ENCODE data around the gene ACOXL.

Gene ACOXL

DNA sequence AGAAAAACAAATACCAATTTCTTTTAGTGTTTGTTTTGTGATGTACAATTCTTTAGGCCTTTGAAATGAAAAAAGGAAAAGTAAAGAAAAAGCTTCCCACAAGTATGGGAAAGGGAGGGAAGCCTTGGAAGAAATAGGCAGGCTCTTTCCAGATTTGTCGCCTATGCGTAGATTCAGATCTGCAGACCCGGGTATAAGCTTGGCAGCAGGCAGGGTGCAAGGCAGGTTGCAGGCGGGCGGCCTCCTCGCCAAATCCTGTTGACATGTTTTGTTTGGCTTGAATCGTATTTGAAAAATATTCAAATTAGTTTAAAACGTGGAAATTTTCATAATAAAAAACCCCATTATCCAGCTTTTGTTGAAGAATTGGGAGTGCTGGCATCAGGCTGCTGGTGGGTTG, 104.3 kb downstream of the ACOXL start:
- Histone ChIP-seq H3K4me3 (ENCODE audit: low read depth, low read length) (no peak overlapping the region), H3K36me3 (no peaks in the 10 kb centered on the region), H3K9me3 (no peaks in the 10 kb centered on the region), H3K27me3 (no peaks in the 10 kb centered on the region), H3K4me1 (no peaks in the 10 kb centered on the region)
- DNase-seq: no peak
- TF ChIP-seq, protein P1, sequence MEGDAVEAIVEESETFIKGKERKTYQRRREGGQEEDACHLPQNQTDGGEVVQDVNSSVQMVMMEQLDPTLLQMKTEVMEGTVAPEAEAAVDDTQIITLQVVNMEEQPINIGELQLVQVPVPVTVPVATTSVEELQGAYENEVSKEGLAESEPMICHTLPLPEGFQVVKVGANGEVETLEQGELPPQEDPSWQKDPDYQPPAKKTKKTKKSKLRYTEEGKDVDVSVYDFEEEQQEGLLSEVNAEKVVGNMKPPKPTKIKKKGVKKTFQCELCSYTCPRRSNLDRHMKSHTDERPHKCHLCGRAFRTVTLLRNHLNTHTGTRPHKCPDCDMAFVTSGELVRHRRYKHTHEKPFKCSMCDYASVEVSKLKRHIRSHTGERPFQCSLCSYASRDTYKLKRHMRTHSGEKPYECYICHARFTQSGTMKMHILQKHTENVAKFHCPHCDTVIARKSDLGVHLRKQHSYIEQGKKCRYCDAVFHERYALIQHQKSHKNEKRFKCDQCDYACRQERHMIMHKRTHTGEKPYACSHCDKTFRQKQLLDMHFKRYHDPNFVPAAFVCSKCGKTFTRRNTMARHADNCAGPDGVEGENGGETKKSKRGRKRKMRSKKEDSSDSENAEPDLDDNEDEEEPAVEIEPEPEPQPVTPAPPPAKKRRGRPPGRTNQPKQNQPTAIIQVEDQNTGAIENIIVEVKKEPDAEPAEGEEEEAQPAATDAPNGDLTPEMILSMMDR (IDR thresholded peaks at IDR 0.05; ENCODE audit: low read depth, low read length): no peak

- Histone ChIP-seq H3K9me3 (no peaks in the 10 kb centered on the region), H3K4me3 (ENCODE audit: low read depth, low read length) (no peak overlapping the region), H3K4me1 (no peaks in the 10 kb centered on the region), H3K27me3 (no peaks in the 10 kb centered on the region), H3K36me3 (no peaks in the 10 kb centered on the region)
- TF ChIP-seq, protein P1 (IDR thresholded peaks at IDR 0.05; ENCODE audit: low read depth, low read length): no peak
- DNase-seq: no peak
Observed at GRCh38 chr2:110837446-110838409, 105.4 kb downstream of the ACOXL start.

GRCh38 chr2:110838657-110839384, 106.4 kb downstream of the ACOXL start:
- Histone ChIP-seq H3K4me1 (no peaks in the 10 kb centered on the region), H3K9me3 (no peaks in the 10 kb centered on the region), H3K27me3 (no peaks in the 10 kb centered on the region), H3K36me3 (no peaks in the 10 kb centered on the region), H3K4me3 (ENCODE audit: low read depth, low read length) (no peak overlapping the region)
- DNase-seq: no peak
- TF ChIP-seq, protein P1 (IDR thresholded peaks at IDR 0.05; ENCODE audit: low read depth, low read length): no peak

DNA sequence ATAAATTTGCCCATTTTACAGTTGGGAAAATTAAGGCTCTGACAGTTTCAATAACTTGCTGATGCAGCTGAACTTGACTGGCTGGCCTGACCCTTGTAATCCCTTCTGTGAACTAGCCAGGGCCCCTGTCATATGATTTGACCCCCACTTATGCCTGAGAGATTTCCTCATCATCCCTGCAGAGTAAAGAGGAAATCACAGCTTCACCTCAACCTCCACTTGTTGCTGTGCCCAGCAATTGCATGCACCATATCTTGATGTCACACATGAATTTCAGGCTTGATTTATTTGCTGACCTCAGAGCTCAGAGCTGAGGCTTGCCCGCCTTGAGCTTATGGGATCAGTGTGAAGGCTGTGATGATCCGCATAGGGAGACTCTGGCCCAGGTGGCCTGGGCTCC, 108.1 kb downstream of the ACOXL start:
- H3K27me3 ChIP-seq: no peaks in the 10 kb centered on the region

GRCh38 chr2:110842048-110842447, 109.7 kb downstream of the ACOXL start:
- Histone ChIP-seq H3K4me3 (ENCODE audit: low read depth, low read length) (no peak overlapping the region), H3K27me3 (no peaks in the 10 kb centered on the region), H3K4me1 (no peaks in the 10 kb centered on the region), H3K9me3 (no peaks in the 10 kb centered on the region), H3K36me3 (no peaks in the 10 kb centered on the region)
- TF ChIP-seq, protein P1 (IDR thresholded peaks at IDR 0.05; ENCODE audit: low read depth, low read length): no peak
- no peak for DNase-seq

More for the DNA sequence above, 108.1 kb downstream of the ACOXL start:
- Histone ChIP-seq H3K36me3 (no peaks in the 10 kb centered on the region), H3K4me3 (ENCODE audit: low read depth, low read length) (no peak overlapping the region), H3K4me1 (no peaks in the 10 kb centered on the region), H3K9me3 (no peaks in the 10 kb centered on the region)
- DNase-seq: no peak
- TF ChIP-seq, protein P1 (IDR thresholded peaks at IDR 0.05; ENCODE audit: low read depth, low read length): no peak
